IPS-18a (cell line): ENCODE measurements around the gene ARPIN.
A peak's percentile ranks its signal among the peaks of the same experiment; 100 is the strongest.

ENCODE experiments used
- H3K27ac ChIP-seq: one replicate; pipeline ENCODE4 v1.5.1; 2013; ENCODE audit warnings: low read length
- H3K27me3 ChIP-seq: one replicate; pipeline ENCODE4 v1.6.1; 2013; ENCODE audit warnings: mild to moderate bottlenecking, low read length; ENCODE audit not compliant: control insufficient read depth, insufficient read depth
- H3K36me3 ChIP-seq: one replicate; pipeline ENCODE4 v1.6.1; 2013; ENCODE audit warnings: low read depth, low read length; ENCODE audit not compliant: control insufficient read depth
- H3K4me1 ChIP-seq: one replicate; pipeline ENCODE4 v1.6.1; 2013; ENCODE audit warnings: low read depth, low read length; ENCODE audit not compliant: control insufficient read depth
- H3K4me3 ChIP-seq: one replicate; pipeline ENCODE4 v1.5.1; 2013; ENCODE audit warnings: low read length
- H3K9ac ChIP-seq: one replicate; pipeline ENCODE4 v1.6.1; 2013; ENCODE audit warnings: mild to moderate bottlenecking, low read length, moderate library complexity
- H3K9me3 ChIP-seq: one replicate; pipeline ENCODE4 v1.6.1; 2013; ENCODE audit warnings: low read depth, low read length; ENCODE audit not compliant: control insufficient read depth

The ARPIN gene

GRCh38 chr15:89907289-89907688, 5.5 kb downstream of the ARPIN start:
- H3K4me3 ChIP-seq, result no peak overlapping the region
- H3K27me3 ChIP-seq, result no peaks in the 10 kb centered on the region
- no peaks in the 10 kb centered on the region for H3K36me3 ChIP-seq
- no peaks in the 10 kb centered on the region for H3K4me1 ChIP-seq
- H3K9ac ChIP-seq, result no peak overlapping the region
- H3K9me3 ChIP-seq, result no peaks in the 10 kb centered on the region
- H3K27ac ChIP-seq, result no peak overlapping the region

GRCh38 chr15:89905846-89906378, 6.8 kb downstream of the ARPIN start:
- Histone ChIP-seq H3K27me3 (no peaks in the 10 kb centered on the region), H3K9ac (no peak overlapping the region), H3K4me1 (no peaks in the 10 kb centered on the region), H3K36me3 (no peaks in the 10 kb centered on the region), H3K4me3 (no peak overlapping the region), H3K27ac (no peak overlapping the region), H3K9me3 (no peaks in the 10 kb centered on the region)

GRCh38 chr15:89904519-89904918, 8.2 kb downstream of the ARPIN start:
- no peaks in the 10 kb centered on the region for H3K27me3 ChIP-seq
- H3K9ac ChIP-seq, result no peak overlapping the region
- H3K27ac ChIP-seq, result no peak overlapping the region
- no peak overlapping the region for H3K4me3 ChIP-seq
- H3K36me3 ChIP-seq, result no peaks in the 10 kb centered on the region
- H3K4me1 ChIP-seq, result no peaks in the 10 kb centered on the region
- H3K9me3 ChIP-seq, result no peaks in the 10 kb centered on the region

- Histone ChIP-seq H3K9ac (no peak overlapping the region), H3K27ac (no peak overlapping the region), H3K36me3 (no peaks in the 10 kb centered on the region), H3K27me3 (no peaks in the 10 kb centered on the region), H3K9me3 (no peaks in the 10 kb centered on the region), H3K4me3 (no peak overlapping the region), H3K4me1 (no peaks in the 10 kb centered on the region)
These were observed 9.0 kb downstream of the ARPIN start for GRCh38 chr15:89903858-89904130.

GRCh38 chr15:89903015-89903857, 9.5 kb downstream of the ARPIN start:
- Histone ChIP-seq H3K27ac (no peak overlapping the region), H3K4me1 (no peaks in the 10 kb centered on the region), H3K9ac (no peak overlapping the region), H3K36me3 (no peaks in the 10 kb centered on the region), H3K4me3 (no peak overlapping the region), H3K27me3 (no peaks in the 10 kb centered on the region), H3K9me3 (no peaks in the 10 kb centered on the region)

- Histone ChIP-seq H3K36me3 (no peaks in the 10 kb centered on the region), H3K27ac (no peak overlapping the region), H3K27me3 (no peaks in the 10 kb centered on the region), H3K4me1 (no peaks in the 10 kb centered on the region), H3K9ac (no peak overlapping the region), H3K4me3 (no peak overlapping the region), H3K9me3 (no peaks in the 10 kb centered on the region)
These were observed 11.9 kb downstream of the ARPIN start for GRCh38 chr15:89900849-89901248.

- Histone ChIP-seq H3K4me1 (no peaks in the 10 kb centered on the region), H3K27me3 (no peaks in the 10 kb centered on the region), H3K9ac (no peak overlapping the region), H3K9me3 (no peaks in the 10 kb centered on the region), H3K36me3 (no peaks in the 10 kb centered on the region), H3K4me3 (no peak overlapping the region), H3K27ac (no peak overlapping the region)
These were observed 12.7 kb downstream of the ARPIN start for GRCh38 chr15:89899951-89900567.

GRCh38 chr15:89899295-89899945, 13.3 kb downstream of the ARPIN start:
- Histone ChIP-seq H3K4me3 (no peak overlapping the region), H3K27me3 (no peaks in the 10 kb centered on the region), H3K9ac (no peak overlapping the region), H3K4me1 (no peaks in the 10 kb centered on the region), H3K27ac (no peak overlapping the region), H3K9me3 (no peaks in the 10 kb centered on the region), H3K36me3 (no peaks in the 10 kb centered on the region)

GRCh38 chr15:89898614-89899294, 14.0 kb downstream of the ARPIN start:
- no peaks in the 10 kb centered on the region for H3K4me1 ChIP-seq
- no peaks in the 10 kb centered on the region for H3K27me3 ChIP-seq
- no peak overlapping the region for H3K9ac ChIP-seq
- no peak overlapping the region for H3K27ac ChIP-seq
- no peaks in the 10 kb centered on the region for H3K36me3 ChIP-seq
- H3K9me3 ChIP-seq, result no peaks in the 10 kb centered on the region
- H3K4me3 ChIP-seq, result no peak overlapping the region

GRCh38 chr15:89898146-89898545, 14.6 kb downstream of the ARPIN start:
- Histone ChIP-seq H3K4me1 (peaks cover 1% of the 10 kb centered on the region), H3K36me3 (no peaks in the 10 kb centered on the region), H3K27me3 (no peaks in the 10 kb centered on the region), H3K9me3 (no peaks in the 10 kb centered on the region), H3K27ac (no peak overlapping the region), H3K9ac (no peak overlapping the region), H3K4me3 (no peak overlapping the region)

- no peaks in the 10 kb centered on the region for H3K27me3 ChIP-seq
- H3K9ac ChIP-seq, result peak within 1 kb of the TSS; percentile 88
- no peaks in the 10 kb centered on the region for H3K9me3 ChIP-seq
- peaks cover 2% of the 10 kb centered on the region for H3K36me3 ChIP-seq
- H3K4me1 ChIP-seq, result peaks cover 3% of the 10 kb centered on the region
- H3K4me3 ChIP-seq, result peak within 1 kb of the TSS; percentile 97
- H3K27ac ChIP-seq, result peak within 1 kb of the TSS; percentile 47
These were observed 18.9 kb downstream of the ARPIN start, which contains the start of gene AP3S2 for GRCh38 chr15:89893696-89894447. TSS of gene AP3S2 (minus strand) at chr15:89893994. CDS start at chr15:89893949, 45 bp downstream.
